GM19043 (cell line): ENCODE measurements around the gene CBY2.
"Not testable (repeated sequence)": the region's sequence is repeated elsewhere in the genome, so short reads cannot be mapped to it uniquely, and the experiment has no call there.

Experiments used
- ATAC-seq: cut with Tn5 transposase; IDR thresholded peaks from one replicate; pipeline ENCODE4 v1.9.1; 2021; ENCODE audit warnings: low read depth; ENCODE audit not compliant: unreplicated experiment

CBY2 gene

GRCh38 chr13:45737571-45738017 lies 35.5 kb downstream of the CBY2 start:
- ATAC-seq = no peak

GRCh38 chr13:45742985-45743384 lies 40.9 kb downstream of the CBY2 start:
- ATAC-seq = no peak

- ATAC-seq = no peak
These were observed 42.9 kb downstream of the CBY2 start for GRCh38 chr13:45744979-45745378.

- no peak for ATAC-seq
These were observed 45.0 kb downstream of the CBY2 start for GRCh38 chr13:45747071-45747470.

GRCh38 chr13:45748941-45749759 lies 47.0 kb downstream of the CBY2 start:
- no peak for ATAC-seq

GRCh38 chr13:45750566-45750965 lies 48.4 kb downstream of the CBY2 start:
- no peak for ATAC-seq

- ATAC-seq = no peak
These were observed 49.8 kb downstream of the CBY2 start for GRCh38 chr13:45751885-45752284.

- ATAC-seq = no peak
These were observed 50.4 kb downstream of the CBY2 start for GRCh38 chr13:45752510-45752909.

- not testable (repeated sequence) for ATAC-seq
These were observed 54.4 kb downstream of the CBY2 start for GRCh38 chr13:45756498-45756897.

- ATAC-seq = not testable (repeated sequence)
These were observed 55.5 kb downstream of the CBY2 start for GRCh38 chr13:45757589-45757988.

GRCh38 chr13:45763419-45763818 lies 61.3 kb downstream of the CBY2 start:
- no peak for ATAC-seq
